HG02943 (cell line): ENCODE measurements around the gene RANBP3.
"Not testable (repeated sequence)": the region's sequence is repeated elsewhere in the genome, so short reads cannot be mapped to it uniquely, and the experiment has no call there.

Experiments used
- ATAC-seq: cut with Tn5 transposase; IDR thresholded peaks from one replicate; pipeline ENCODE4 v1.9.1; 2021; ENCODE audit warnings: mild to moderate bottlenecking, low read depth, moderate library complexity; ENCODE audit not compliant: unreplicated experiment

Gene RANBP3

GRCh38 chr19:5967994-5968430 lies 9.9 kb downstream of the RANBP3 start:
- ATAC-seq: no peak

- ATAC-seq: no peak
Measured at GRCh38 chr19:5967571-5967970, 10.4 kb downstream of the RANBP3 start.

GRCh38 chr19:5966941-5967340 lies 11.0 kb downstream of the RANBP3 start:
- no peak for ATAC-seq

GRCh38 chr19:5966215-5966614 lies 11.7 kb downstream of the RANBP3 start:
- no peak for ATAC-seq

- no peak for ATAC-seq
Measured at GRCh38 chr19:5964816-5965565, 12.9 kb downstream of the RANBP3 start.

- no peak for ATAC-seq
Measured at GRCh38 chr19:5963855-5964254, 14.1 kb downstream of the RANBP3 start.

- ATAC-seq: not testable (repeated sequence)
Measured at GRCh38 chr19:5963259-5963658, 14.7 kb downstream of the RANBP3 start.

- ATAC-seq: no peak
Measured at GRCh38 chr19:5961969-5962945, 15.7 kb downstream of the RANBP3 start.

GRCh38 chr19:5961641-5961968 lies 16.3 kb downstream of the RANBP3 start:
- not testable (repeated sequence) for ATAC-seq

- ATAC-seq: no peak
Measured at GRCh38 chr19:5960005-5961001, 17.6 kb downstream of the RANBP3 start.

- ATAC-seq: no peak
Measured at GRCh38 chr19:5959260-5960004, 18.5 kb downstream of the RANBP3 start.

GRCh38 chr19:5958851-5959122 lies 19.2 kb downstream of the RANBP3 start:
- ATAC-seq: no peak

- no peak for ATAC-seq
Measured at GRCh38 chr19:5958074-5958850, 19.7 kb downstream of the RANBP3 start.

GRCh38 chr19:5957170-5957569 lies 20.8 kb downstream of the RANBP3 start:
- ATAC-seq: no peak

GRCh38 chr19:5956728-5957127 lies 21.2 kb downstream of the RANBP3 start:
- no peak for ATAC-seq

GRCh38 chr19:5956323-5956722 lies 21.6 kb downstream of the RANBP3 start:
- ATAC-seq: no peak

- ATAC-seq: no peak
Measured at GRCh38 chr19:5955636-5955935, 22.4 kb downstream of the RANBP3 start.

GRCh38 chr19:5954293-5954692 lies 23.6 kb downstream of the RANBP3 start:
- no peak for ATAC-seq

- ATAC-seq: no peak
Measured at GRCh38 chr19:5953680-5954213, 24.2 kb downstream of the RANBP3 start.
